HG02571 (cell line): ENCODE results near the gene CAMSAP3.
A peak's percentile ranks its signal among the peaks of the same experiment; 100 is the strongest.

Experiments used
- ATAC-seq: cut with Tn5 transposase; IDR thresholded peaks from one replicate; pipeline ENCODE4 v1.9.1; 2021; ENCODE audit warnings: mild to moderate bottlenecking, moderate library complexity; ENCODE audit not compliant: unreplicated experiment

The CAMSAP3 gene

GRCh38 chr19:7644550-7644877 is 48.9 kb downstream of the CAMSAP3 start:
- ATAC-seq = no peak

- no peak for ATAC-seq
These were observed 49.5 kb downstream of the CAMSAP3 start for GRCh38 chr19:7645163-7645562.

- no peak for ATAC-seq
These were observed 50.2 kb downstream of the CAMSAP3 start for GRCh38 chr19:7645656-7646425.

GRCh38 chr19:7646426-7646700 is 50.7 kb downstream of the CAMSAP3 start:
- ATAC-seq = no peak

- no peak for ATAC-seq
These were observed 51.5 kb downstream of the CAMSAP3 start for GRCh38 chr19:7647156-7647555.

- no peak for ATAC-seq
These were observed 52.8 kb downstream of the CAMSAP3 start for GRCh38 chr19:7648265-7649014.

- ATAC-seq = no peak
These were observed 54.5 kb downstream of the CAMSAP3 start for GRCh38 chr19:7650148-7650547.

GRCh38 chr19:7652061-7652641 is 56.5 kb downstream of the CAMSAP3 start:
- no peak for ATAC-seq

GRCh38 chr19:7654401-7654800 is 58.7 kb downstream of the CAMSAP3 start:
- no peak for ATAC-seq

GRCh38 chr19:7655581-7655980 is 59.9 kb downstream of the CAMSAP3 start:
- no peak for ATAC-seq

GRCh38 chr19:7657131-7657751 is 61.6 kb downstream of the CAMSAP3 start:
- no peak for ATAC-seq

- ATAC-seq = peak; percentile 68
These were observed 62.6 kb downstream of the CAMSAP3 start for GRCh38 chr19:7658219-7658686.

GRCh38 chr19:7661744-7662538 is 66.3 kb downstream of the CAMSAP3 start:
- ATAC-seq = no peak

GRCh38 chr19:7662657-7663056 is 67.0 kb downstream of the CAMSAP3 start:
- ATAC-seq = no peak

GRCh38 chr19:7663706-7664105 is 68.0 kb downstream of the CAMSAP3 start:
- no peak for ATAC-seq

- no peak for ATAC-seq
These were observed 69.4 kb downstream of the CAMSAP3 start for GRCh38 chr19:7665076-7665475.
